Activated CD4-positive, alpha-beta memory T cell treated with anti-CD3 and anti-CD28 coated beads, Interleukin-2, amount 10 ng/mL, durations not matched to agents 7 days and 5 days (primary cell): Measurements from ENCODE around the gene OVCH1. TPM values are rescaled to one million over a fixed set of nuclear protein-coding genes. Genes with fewer than 3 reads are reported as not detected.

Experiments
- CTCF ChIA-PET: fragments of 350-600 bp; sonication (Branson Sonifier 250); formaldehyde crosslinking; loops from one replicate; lab custom pipeline; 2021; ENCODE audit warnings: antibody characterized with exemption, inconsistent platforms; lab: Charles Lee
- POLR2A ChIA-PET: fragments of 350-600 bp; sonication (Branson Sonifier 250); formaldehyde crosslinking; loops from one replicate; lab custom pipeline; 2021; ENCODE audit warnings: antibody characterized with exemption; lab: Charles Lee
- DNase-seq: peaks from one replicate; pipeline ENCODE4 v3.0.0-alpha.2; 2020
- H3K27ac Mint-ChIP-seq: one replicate; pipeline ENCODE4 v1.8.0; 2021; ENCODE audit warnings: mild to moderate bottlenecking, mixed read lengths
- H3K27me3 Mint-ChIP-seq: one replicate; pipeline ENCODE4 v1.8.0; 2021; ENCODE audit warnings: mixed read lengths
- H3K36me3 Mint-ChIP-seq: one replicate; pipeline ENCODE4 v1.8.0; 2021; ENCODE audit warnings: low read depth, mixed read lengths
- H3K4me1 Mint-ChIP-seq: one replicate; pipeline ENCODE4 v1.8.0; 2021; ENCODE audit warnings: mixed read lengths
- H3K4me3 Mint-ChIP-seq: one replicate; pipeline ENCODE4 v1.8.0; 2021; ENCODE audit warnings: mild to moderate bottlenecking, mixed read lengths
- H3K9me3 Mint-ChIP-seq: one replicate; pipeline ENCODE4 v1.8.0; 2021; ENCODE audit warnings: mixed read lengths
- total RNA-seq, 2 experiments: library from RNA; stranded (reverse); gene quantifications; one replicate each; pipeline ENCODE4 v1.2.3, GENCODE V29; 2021

Gene OVCH1
- total RNA-seq, 2 experiments from 2014 or later, result not detected

- Mint-ChIP-seq H3K27me3 (no peaks in the 10 kb centered on the region), H3K4me3 (no peak overlapping the region), H3K27ac (no peak overlapping the region), H3K36me3 (no peaks in the 10 kb centered on the region), H3K4me1 (no peaks in the 10 kb centered on the region), H3K9me3 (no peaks in the 10 kb centered on the region)
- no peak for DNase-seq
- ChIA-PET CTCF (interaction anchor here (0.9 to 3.0 kb wide), 9 partner anchors 9 to 1328 kb away, joined by 3 to 10 read pairs (median 4); partner anchors contain the start of gene ERGIC2), POLR2A (interaction anchor here (1.2 kb wide), 1 partner anchor 9 kb away, joined by 3 read pairs; no protein-coding TSS in a partner anchor)
These were observed 22.2 kb upstream of the OVCH1 start for GRCh38 chr12:29519585-29520182.

GRCh38 chr12:29518407-29518806 is 20.9 kb upstream of the OVCH1 start:
- ChIA-PET POLR2A (no interaction called here), CTCF (interaction anchor here (1.6 to 3.0 kb wide), 3 partner anchors 10 to 1329 kb away, joined by 4 to 10 read pairs (median 6); no protein-coding TSS in a partner anchor)
- H3K27me3 Mint-ChIP-seq, result peaks cover 4% of the 10 kb centered on the region
- no peak for DNase-seq
- no peak overlapping the region for H3K4me3 Mint-ChIP-seq
- no peaks in the 10 kb centered on the region for H3K9me3 Mint-ChIP-seq
- no peaks in the 10 kb centered on the region for H3K36me3 Mint-ChIP-seq
- H3K4me1 Mint-ChIP-seq, result no peaks in the 10 kb centered on the region
- no peak overlapping the region for H3K27ac Mint-ChIP-seq

GRCh38 chr12:29517264-29517663 is 19.8 kb upstream of the OVCH1 start:
- no peaks in the 10 kb centered on the region for H3K9me3 Mint-ChIP-seq
- POLR2A ChIA-PET, result no interaction called here
- CTCF ChIA-PET, result no interaction called here
- H3K4me3 Mint-ChIP-seq, result no peak overlapping the region
- H3K27me3 Mint-ChIP-seq, result peaks cover 4% of the 10 kb centered on the region
- DNase-seq, result no peak
- no peaks in the 10 kb centered on the region for H3K4me1 Mint-ChIP-seq
- H3K27ac Mint-ChIP-seq, result no peak overlapping the region
- H3K36me3 Mint-ChIP-seq, result no peaks in the 10 kb centered on the region

- Mint-ChIP-seq H3K36me3 (no peaks in the 10 kb centered on the region), H3K4me1 (no peaks in the 10 kb centered on the region), H3K9me3 (no peaks in the 10 kb centered on the region), H3K27ac (no peak overlapping the region), H3K4me3 (no peak overlapping the region), H3K27me3 (peaks cover 4% of the 10 kb centered on the region)
- no peak for DNase-seq
- ChIA-PET POLR2A (no interaction called here), CTCF (no interaction called here)
These were observed 19.0 kb upstream of the OVCH1 start for GRCh38 chr12:29516431-29516875.

- no peak overlapping the region for H3K27ac Mint-ChIP-seq
- peaks cover 10% of the 10 kb centered on the region for H3K27me3 Mint-ChIP-seq
- ChIA-PET CTCF (no interaction called here), POLR2A (interaction anchor here (1.4 kb wide), 1 partner anchor 9 kb away, joined by 3 read pairs; no protein-coding TSS in a partner anchor)
- no peaks in the 10 kb centered on the region for H3K4me1 Mint-ChIP-seq
- no peak overlapping the region for H3K4me3 Mint-ChIP-seq
- DNase-seq, result no peak
- no peaks in the 10 kb centered on the region for H3K9me3 Mint-ChIP-seq
- H3K36me3 Mint-ChIP-seq, result no peaks in the 10 kb centered on the region
These were observed 13.2 kb upstream of the OVCH1 start for GRCh38 chr12:29510591-29511185.

GRCh38 chr12:29509503-29509902 is 12.0 kb upstream of the OVCH1 start:
- peaks cover 13% of the 10 kb centered on the region for H3K27me3 Mint-ChIP-seq
- no peak overlapping the region for H3K4me3 Mint-ChIP-seq
- DNase-seq, result no peak
- no peak overlapping the region for H3K27ac Mint-ChIP-seq
- H3K9me3 Mint-ChIP-seq, result no peaks in the 10 kb centered on the region
- no peaks in the 10 kb centered on the region for H3K4me1 Mint-ChIP-seq
- CTCF ChIA-PET, result no interaction called here
- no peaks in the 10 kb centered on the region for H3K36me3 Mint-ChIP-seq
- POLR2A ChIA-PET, result no interaction called here

- Mint-ChIP-seq H3K27ac (no peak overlapping the region), H3K36me3 (no peaks in the 10 kb centered on the region), H3K27me3 (peaks cover 13% of the 10 kb centered on the region), H3K9me3 (no peaks in the 10 kb centered on the region), H3K4me3 (no peak overlapping the region), H3K4me1 (no peaks in the 10 kb centered on the region)
- CTCF ChIA-PET, result no interaction called here
- DNase-seq, result no peak
- POLR2A ChIA-PET, result no interaction called here
These were observed 11.5 kb upstream of the OVCH1 start for GRCh38 chr12:29508949-29509348.

GRCh38 chr12:29505122-29505521 is 7.6 kb upstream of the OVCH1 start:
- Mint-ChIP-seq H3K27ac (no peak overlapping the region), H3K4me1 (no peaks in the 10 kb centered on the region), H3K4me3 (no peak overlapping the region), H3K27me3 (peaks cover 13% of the 10 kb centered on the region), H3K36me3 (no peaks in the 10 kb centered on the region), H3K9me3 (no peaks in the 10 kb centered on the region)
- POLR2A ChIA-PET, result no interaction called here
- DNase-seq, result no peak
- CTCF ChIA-PET, result no interaction called here

GRCh38 chr12:29503283-29503682 is 5.8 kb upstream of the OVCH1 start:
- POLR2A ChIA-PET, result no interaction called here
- Mint-ChIP-seq H3K27ac (no peak overlapping the region), H3K9me3 (no peaks in the 10 kb centered on the region), H3K4me3 (no peak overlapping the region), H3K36me3 (no peaks in the 10 kb centered on the region), H3K27me3 (peaks cover 11% of the 10 kb centered on the region), H3K4me1 (no peaks in the 10 kb centered on the region)
- CTCF ChIA-PET, result no interaction called here
- no peak for DNase-seq

- DNase-seq, result no peak
- ChIA-PET POLR2A (no interaction called here), CTCF (no interaction called here)
- Mint-ChIP-seq H3K9me3 (no peaks in the 10 kb centered on the region), H3K4me3 (no peak overlapping the region), H3K36me3 (no peaks in the 10 kb centered on the region), H3K27ac (no peak overlapping the region), H3K27me3 (peaks cover 4% of the 10 kb centered on the region), H3K4me1 (no peaks in the 10 kb centered on the region)
These were observed 1.7 kb upstream of the OVCH1 start for GRCh38 chr12:29499235-29499634.

- Mint-ChIP-seq H3K4me3 (no peak overlapping the region), H3K4me1 (no peaks in the 10 kb centered on the region), H3K36me3 (no peaks in the 10 kb centered on the region), H3K27ac (no peak overlapping the region), H3K27me3 (peaks cover 16% of the 10 kb centered on the region), H3K9me3 (no peaks in the 10 kb centered on the region)
- no peak for DNase-seq
- POLR2A ChIA-PET, result no interaction called here
- CTCF ChIA-PET, result no interaction called here
These were observed 4.6 kb downstream of the OVCH1 start for GRCh38 chr12:29492891-29493290.

- H3K4me3 Mint-ChIP-seq, result no peak overlapping the region
- no peaks in the 10 kb centered on the region for H3K9me3 Mint-ChIP-seq
- H3K4me1 Mint-ChIP-seq, result no peaks in the 10 kb centered on the region
- H3K27me3 Mint-ChIP-seq, result peaks cover 19% of the 10 kb centered on the region
- no peak overlapping the region for H3K27ac Mint-ChIP-seq
- no peak for DNase-seq
- no peaks in the 10 kb centered on the region for H3K36me3 Mint-ChIP-seq
- ChIA-PET CTCF (interaction anchor here (1.4 kb wide), 1 partner anchor 11 kb away, joined by 3 read pairs; no protein-coding TSS in a partner anchor), POLR2A (no interaction called here)
These were observed 10.5 kb downstream of the OVCH1 start for GRCh38 chr12:29486972-29487371.

GRCh38 chr12:29463198-29463597 is 34.3 kb downstream of the OVCH1 start:
- no peak overlapping the region for H3K4me3 Mint-ChIP-seq
- no peaks in the 10 kb centered on the region for H3K27me3 Mint-ChIP-seq
- no peak for DNase-seq
- ChIA-PET CTCF (no interaction called here), POLR2A (no interaction called here)
- H3K36me3 Mint-ChIP-seq, result no peaks in the 10 kb centered on the region
- no peak overlapping the region for H3K27ac Mint-ChIP-seq
- no peaks in the 10 kb centered on the region for H3K9me3 Mint-ChIP-seq
- no peaks in the 10 kb centered on the region for H3K4me1 Mint-ChIP-seq

- POLR2A ChIA-PET, result no interaction called here
- H3K4me3 Mint-ChIP-seq, result no peak overlapping the region
- no peak overlapping the region for H3K27ac Mint-ChIP-seq
- peaks cover 2% of the 10 kb centered on the region for H3K27me3 Mint-ChIP-seq
- no peaks in the 10 kb centered on the region for H3K36me3 Mint-ChIP-seq
- no peaks in the 10 kb centered on the region for H3K4me1 Mint-ChIP-seq
- no peak for DNase-seq
- H3K9me3 Mint-ChIP-seq, result no peaks in the 10 kb centered on the region
- CTCF ChIA-PET, result no interaction called here
These were observed 37.4 kb downstream of the OVCH1 start for GRCh38 chr12:29460082-29460481.
